Fibroblast of skin of abdomen (primary cell): Measurements from ENCODE around the gene CAMSAP1.

Experiments used
- DNase-seq: peaks from one replicate; pipeline ENCODE4 v3.0.0-alpha.2; 2013

Gene CAMSAP1

GRCh38 chr9:135880438-135880837, 26.9 kb downstream of the CAMSAP1 start:
- no peak for DNase-seq

GRCh38 chr9:135879619-135880018, 27.7 kb downstream of the CAMSAP1 start:
- no peak for DNase-seq

GRCh38 chr9:135879237-135879601, 28.1 kb downstream of the CAMSAP1 start:
- no peak for DNase-seq

- DNase-seq, result no peak
Measured at GRCh38 chr9:135878528-135879236, 28.7 kb downstream of the CAMSAP1 start.

- no peak for DNase-seq
Measured at GRCh38 chr9:135877791-135878527, 29.4 kb downstream of the CAMSAP1 start.

GRCh38 chr9:135876936-135877335, 30.4 kb downstream of the CAMSAP1 start:
- DNase-seq, result no peak

GRCh38 chr9:135874859-135875258, 32.5 kb downstream of the CAMSAP1 start:
- DNase-seq, result no peak

- DNase-seq, result no peak
Measured at GRCh38 chr9:135869909-135870308, 37.4 kb downstream of the CAMSAP1 start.

GRCh38 chr9:135865531-135865930, 41.8 kb downstream of the CAMSAP1 start:
- peak; percentile 55 for DNase-seq

- DNase-seq, result peak; percentile 41
Measured at GRCh38 chr9:135864447-135865049, 42.8 kb downstream of the CAMSAP1 start.

- no peak for DNase-seq
Measured at GRCh38 chr9:135862809-135863208, 44.5 kb downstream of the CAMSAP1 start.

- DNase-seq, result no peak
Measured at GRCh38 chr9:135858491-135859185, 48.7 kb downstream of the CAMSAP1 start.

GRCh38 chr9:135857843-135858242, 49.5 kb downstream of the CAMSAP1 start:
- DNase-seq, result no peak

GRCh38 chr9:135857371-135857786, 50.0 kb downstream of the CAMSAP1 start:
- peak; percentile 21 for DNase-seq

GRCh38 chr9:135851748-135852147, 55.6 kb downstream of the CAMSAP1 start:
- no peak for DNase-seq

GRCh38 chr9:135850737-135851136, 56.6 kb downstream of the CAMSAP1 start:
- no peak for DNase-seq

- DNase-seq, result no peak
Measured at GRCh38 chr9:135849181-135849580, 58.2 kb downstream of the CAMSAP1 start.

GRCh38 chr9:135848341-135849047, 58.9 kb downstream of the CAMSAP1 start:
- DNase-seq, result no peak

GRCh38 chr9:135847833-135848232, 59.5 kb downstream of the CAMSAP1 start:
- DNase-seq, result no peak

- DNase-seq, result no peak
Measured at GRCh38 chr9:135840539-135840938, 66.8 kb downstream of the CAMSAP1 start.

- no peak for DNase-seq
Measured at GRCh38 chr9:135840107-135840506, 67.2 kb downstream of the CAMSAP1 start.

- DNase-seq, result no peak
Measured at GRCh38 chr9:135839516-135839915, 67.8 kb downstream of the CAMSAP1 start.
